ENCODE data around the gene PDE1C.

PDE1C gene

GRCh38 chr7:31764462-31764861 lies 305.7 kb downstream of the PDE1C start:
- Histone ChIP-seq H3K4me3 (ENCODE audit: severe bottlenecking) (no peak overlapping the region), H3K4me1 (ENCODE audit: insufficient read depth, poor library complexity, severe bottlenecking) (no peaks in the 10 kb centered on the region), H3K9me3 (ENCODE audit: severe bottlenecking) (no peaks in the 10 kb centered on the region), H3K36me3 (ENCODE audit: low read depth) (no peaks in the 10 kb centered on the region), H3K27me3 (ENCODE audit: insufficient read depth, poor library complexity, severe bottlenecking) (no peaks in the 10 kb centered on the region), H3K27ac (ENCODE audit: poor library complexity, severe bottlenecking) (no peak overlapping the region)
- DNase-seq (ENCODE audit: low spot score), result no peak
- ATAC-seq (ENCODE audit: low read depth), result no peak
- TF ChIP-seq CTCF (IDR thresholded peaks at IDR 0.05; ENCODE audit: poor library complexity, severe bottlenecking), result no peak

- ATAC-seq (ENCODE audit: low read depth) (no peak), DNase-seq (ENCODE audit: low spot score) (no peak)
- H3K9me3 ChIP-seq (ENCODE audit: severe bottlenecking), result no peaks in the 10 kb centered on the region
- H3K27me3 ChIP-seq (ENCODE audit: insufficient read depth, poor library complexity, severe bottlenecking), result no peaks in the 10 kb centered on the region
- H3K36me3 ChIP-seq (ENCODE audit: low read depth), result no peaks in the 10 kb centered on the region
- H3K4me3 ChIP-seq (ENCODE audit: severe bottlenecking), result no peak overlapping the region
- TF ChIP-seq CTCF (IDR thresholded peaks at IDR 0.05; ENCODE audit: poor library complexity, severe bottlenecking), result no peak
- H3K4me1 ChIP-seq (ENCODE audit: insufficient read depth, poor library complexity, severe bottlenecking), result no peaks in the 10 kb centered on the region
- no peak overlapping the region for H3K27ac ChIP-seq (ENCODE audit: poor library complexity, severe bottlenecking)
These were observed 306.7 kb downstream of the PDE1C start for GRCh38 chr7:31763548-31763947.

- H3K4me3 ChIP-seq (ENCODE audit: severe bottlenecking), result no peak overlapping the region
- TF ChIP-seq CTCF (IDR thresholded peaks at IDR 0.05; ENCODE audit: poor library complexity, severe bottlenecking), result no peak
- DNase-seq (ENCODE audit: low spot score) (no peak), ATAC-seq (ENCODE audit: low read depth) (no peak)
- H3K27ac ChIP-seq (ENCODE audit: poor library complexity, severe bottlenecking), result no peak overlapping the region
- no peaks in the 10 kb centered on the region for H3K9me3 ChIP-seq (ENCODE audit: severe bottlenecking)
- H3K27me3 ChIP-seq (ENCODE audit: insufficient read depth, poor library complexity, severe bottlenecking), result no peaks in the 10 kb centered on the region
- no peaks in the 10 kb centered on the region for H3K4me1 ChIP-seq (ENCODE audit: insufficient read depth, poor library complexity, severe bottlenecking)
- H3K36me3 ChIP-seq (ENCODE audit: low read depth), result no peaks in the 10 kb centered on the region
These were observed 308.6 kb downstream of the PDE1C start for GRCh38 chr7:31761646-31762045.

- Histone ChIP-seq H3K9me3 (ENCODE audit: severe bottlenecking) (no peaks in the 10 kb centered on the region), H3K36me3 (ENCODE audit: low read depth) (no peaks in the 10 kb centered on the region), H3K27ac (ENCODE audit: poor library complexity, severe bottlenecking) (no peak overlapping the region), H3K27me3 (ENCODE audit: insufficient read depth, poor library complexity, severe bottlenecking) (no peaks in the 10 kb centered on the region), H3K4me1 (ENCODE audit: insufficient read depth, poor library complexity, severe bottlenecking) (no peaks in the 10 kb centered on the region), H3K4me3 (ENCODE audit: severe bottlenecking) (no peak overlapping the region)
- no peak for TF ChIP-seq CTCF (IDR thresholded peaks at IDR 0.05; ENCODE audit: poor library complexity, severe bottlenecking)
- ATAC-seq (ENCODE audit: low read depth) (no peak), DNase-seq (ENCODE audit: low spot score) (no peak)
These were observed 311.5 kb downstream of the PDE1C start for GRCh38 chr7:31758755-31759154.

GRCh38 chr7:31751726-31752125 lies 318.5 kb downstream of the PDE1C start:
- H3K9me3 ChIP-seq (ENCODE audit: severe bottlenecking), result no peaks in the 10 kb centered on the region
- no peak for TF ChIP-seq CTCF (IDR thresholded peaks at IDR 0.05; ENCODE audit: poor library complexity, severe bottlenecking)
- DNase-seq (ENCODE audit: low spot score) (no peak), ATAC-seq (ENCODE audit: low read depth) (no peak)
- no peak overlapping the region for H3K27ac ChIP-seq (ENCODE audit: poor library complexity, severe bottlenecking)
- no peaks in the 10 kb centered on the region for H3K36me3 ChIP-seq (ENCODE audit: low read depth)
- H3K27me3 ChIP-seq (ENCODE audit: insufficient read depth, poor library complexity, severe bottlenecking), result no peaks in the 10 kb centered on the region
- no peak overlapping the region for H3K4me3 ChIP-seq (ENCODE audit: severe bottlenecking)
- H3K4me1 ChIP-seq (ENCODE audit: insufficient read depth, poor library complexity, severe bottlenecking), result peaks cover 8% of the 10 kb centered on the region

Data from RWPE2 (cell line).